ENCODE measurements around the gene MS4A4A.
"Not testable (repeated sequence)": the region's sequence is repeated elsewhere in the genome, so short reads cannot be mapped to it uniquely, and the experiment has no call there.

MS4A4A gene

GRCh38 chr11:60280412-60280811, at the start of gene MS4A4A:
Gene MS4A4A, plus strand, starts transcription at chr11:60280666. Its CDS starts 10 bp downstream, at chr11:60280676.
- no peak for DNase-seq (ENCODE audit: low read depth in 2 of 2)

- DNase-seq (ENCODE audit: low read depth in 2 of 2): no peak
These were observed 49.8 kb upstream of the MS4A4A start for GRCh38 chr11:60230681-60231080.

GRCh38 chr11:60235321-60235720, 45.1 kb upstream of the MS4A4A start:
- no peak for DNase-seq (ENCODE audit: low read depth in 2 of 2)

- no peak for DNase-seq (ENCODE audit: low read depth in 2 of 2)
These were observed 39.8 kb upstream of the MS4A4A start for GRCh38 chr11:60240662-60241061.

GRCh38 chr11:60241786-60242185, 38.7 kb upstream of the MS4A4A start:
- no peak for DNase-seq (ENCODE audit: low read depth in 2 of 2)

GRCh38 chr11:60242740-60243239, 37.7 kb upstream of the MS4A4A start, which contains the start of gene MS4A4E:
Gene MS4A4E, minus strand, starts transcription at chr11:60243137. Its CDS starts 13,082 bp downstream, at chr11:60230055.
- DNase-seq (ENCODE audit: low read depth in 2 of 2): no peak

GRCh38 chr11:60251485-60252212, 28.8 kb upstream of the MS4A4A start:
- DNase-seq (ENCODE audit: low read depth in 2 of 2): no peak

- DNase-seq (ENCODE audit: low read depth in 2 of 2): no peak
These were observed 28.0 kb upstream of the MS4A4A start for GRCh38 chr11:60252213-60253108.

- no peak for DNase-seq (ENCODE audit: low read depth in 2 of 2)
These were observed 22.3 kb upstream of the MS4A4A start for GRCh38 chr11:60257956-60258722.

- DNase-seq (ENCODE audit: low read depth in 2 of 2): no peak
These were observed 19.5 kb upstream of the MS4A4A start for GRCh38 chr11:60261014-60261413.

GRCh38 chr11:60263402-60263801, 17.1 kb upstream of the MS4A4A start:
- no peak for DNase-seq (ENCODE audit: low read depth in 2 of 2)

- DNase-seq (ENCODE audit: low read depth in 2 of 2): no peak
These were observed 15.8 kb upstream of the MS4A4A start for GRCh38 chr11:60264644-60265043.

GRCh38 chr11:60265373-60266214, 14.9 kb upstream of the MS4A4A start:
- DNase-seq (ENCODE audit: low read depth in 2 of 2): no peak

GRCh38 chr11:60274416-60274815, 6.0 kb upstream of the MS4A4A start:
- DNase-seq (ENCODE audit: low read depth in 2 of 2): no peak

GRCh38 chr11:60281485-60281884, 1.0 kb downstream of the MS4A4A start:
- DNase-seq (ENCODE audit: low read depth in 2 of 2): no peak

- no peak for DNase-seq (ENCODE audit: low read depth in 2 of 2)
These were observed 1.8 kb downstream of the MS4A4A start for GRCh38 chr11:60282286-60282685.

GRCh38 chr11:60285411-60286126, 5.1 kb downstream of the MS4A4A start:
- DNase-seq (ENCODE audit: low read depth in 2 of 2): not testable (repeated sequence)

- DNase-seq (ENCODE audit: low read depth in 2 of 2): no peak
These were observed 8.1 kb downstream of the MS4A4A start for GRCh38 chr11:60288531-60288930.

- DNase-seq (ENCODE audit: low read depth in 2 of 2): no peak
These were observed 11.7 kb downstream of the MS4A4A start for GRCh38 chr11:60292145-60292544.

- DNase-seq (ENCODE audit: low read depth in 2 of 2): no peak
These were observed 20.7 kb downstream of the MS4A4A start for GRCh38 chr11:60301178-60301577.
